SHP77 (cell line): ENCODE measurements around the gene RAPGEF1.

Source experiments
- DNase-seq, 2 experiments: peaks; one replicate each; lab custom pipeline; 2025; lab: John Stamatoyannopoulos, UW

Gene RAPGEF1

GRCh38 chr9:131587906-131588305 is 152.0 kb downstream of the RAPGEF1 start:
- no peak for DNase-seq

GRCh38 chr9:131587331-131587730 is 152.5 kb downstream of the RAPGEF1 start:
- no peak for DNase-seq

GRCh38 chr9:131585375-131585774 is 154.5 kb downstream of the RAPGEF1 start:
- no peak for DNase-seq

GRCh38 chr9:131584858-131585257 is 155.0 kb downstream of the RAPGEF1 start:
- no peak for DNase-seq

- no peak for DNase-seq
Measured at GRCh38 chr9:131583836-131584555, 155.9 kb downstream of the RAPGEF1 start.

GRCh38 chr9:131583337-131583645 is 156.6 kb downstream of the RAPGEF1 start:
- DNase-seq = no peak

GRCh38 chr9:131582466-131583336 is 157.2 kb downstream of the RAPGEF1 start:
- no peak for DNase-seq

GRCh38 chr9:131582056-131582455 is 157.8 kb downstream of the RAPGEF1 start:
- DNase-seq = no peak

GRCh38 chr9:131580358-131580757 is 159.5 kb downstream of the RAPGEF1 start:
- no peak for DNase-seq

- DNase-seq = no peak
Measured at GRCh38 chr9:131579789-131580211, 160.1 kb downstream of the RAPGEF1 start.

GRCh38 chr9:131578731-131579504 is 161.0 kb downstream of the RAPGEF1 start:
- no peak for DNase-seq

GRCh38 chr9:131578021-131578420 is 161.9 kb downstream of the RAPGEF1 start:
- DNase-seq = no peak

- DNase-seq = no peak
Measured at GRCh38 chr9:131577005-131578000, 162.6 kb downstream of the RAPGEF1 start.

- DNase-seq = no peak
Measured at GRCh38 chr9:131575946-131576853, 163.7 kb downstream of the RAPGEF1 start.

GRCh38 chr9:131574730-131575640 is 164.9 kb downstream of the RAPGEF1 start:
- no peak for DNase-seq

- no peak for DNase-seq
Measured at GRCh38 chr9:131567910-131568309, 172.0 kb downstream of the RAPGEF1 start.

GRCh38 chr9:131566158-131566557 is 173.7 kb downstream of the RAPGEF1 start:
- no peak for DNase-seq

- DNase-seq = no peak
Measured at GRCh38 chr9:131565369-131565768, 174.5 kb downstream of the RAPGEF1 start.
